Measurements from ENCODE around the gene FAM20A.

The FAM20A gene

DNA sequence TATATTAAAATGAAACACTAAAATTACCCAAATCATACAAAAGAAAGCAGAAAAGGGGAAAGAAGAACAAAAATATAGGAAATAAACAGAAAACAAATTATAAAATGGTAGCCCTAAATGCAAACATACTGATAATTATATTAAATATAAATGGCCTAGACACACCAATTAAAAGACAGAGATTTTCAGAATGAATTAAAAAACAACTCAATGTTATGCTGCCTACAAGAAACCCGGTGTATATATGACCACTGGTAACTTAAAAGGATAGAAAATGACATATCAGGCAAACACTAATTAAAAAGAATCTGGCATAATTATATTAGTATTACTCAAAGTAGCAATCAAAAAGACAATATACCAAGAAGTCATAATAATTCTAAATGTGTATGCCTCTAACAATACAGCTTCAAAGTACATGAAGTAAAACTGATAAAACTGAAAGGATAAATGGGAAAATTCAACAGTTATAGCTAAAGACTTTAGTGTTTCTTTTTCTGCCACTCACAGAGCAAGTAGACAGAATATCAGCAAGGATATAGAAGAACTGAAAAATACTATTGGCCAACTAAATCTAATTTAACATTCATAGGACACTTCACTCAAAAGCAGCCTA is 7.5 kb upstream of the FAM20A start:
- DNase-seq = no peak

DNA sequence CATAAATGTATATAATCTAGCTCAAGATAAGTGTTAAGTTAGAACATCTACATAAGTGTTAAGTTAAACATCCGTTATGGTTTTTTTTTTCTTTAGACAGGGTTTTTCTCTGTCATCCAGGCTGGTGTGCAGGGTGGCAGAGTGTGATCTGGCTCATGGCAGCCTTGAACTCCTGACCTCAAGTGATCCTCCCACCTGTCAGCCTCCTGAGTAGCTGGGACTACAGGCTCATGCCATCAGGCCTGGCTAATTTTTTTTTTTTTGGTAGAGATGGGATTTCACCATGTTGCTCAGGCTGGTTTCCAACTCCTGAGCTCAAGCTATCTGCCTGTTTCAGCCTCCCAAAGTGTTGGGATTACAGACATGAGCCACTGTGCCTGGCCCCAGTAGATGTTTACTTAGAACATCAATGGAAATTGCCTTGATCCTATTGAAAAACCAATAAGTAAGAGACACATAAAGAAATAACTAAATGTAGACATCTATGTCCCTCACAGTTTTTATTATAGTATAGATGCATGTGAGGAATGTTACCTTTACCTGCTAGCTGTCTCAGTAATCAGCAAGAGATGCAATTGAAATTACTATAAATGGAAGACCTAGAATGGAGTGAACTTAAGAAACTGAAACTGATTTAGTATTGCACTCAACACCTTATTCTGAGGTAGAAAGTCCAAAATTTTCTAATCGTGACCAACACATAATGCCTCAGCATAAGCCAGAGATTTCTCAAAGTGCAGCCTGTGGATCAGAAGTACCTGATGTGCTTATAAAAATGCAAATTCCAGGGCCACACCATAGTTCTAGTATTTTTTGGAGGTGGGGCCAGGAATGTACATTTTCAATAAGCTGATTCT is 5.5 kb upstream of the FAM20A start:
- no peak for DNase-seq

DNA sequence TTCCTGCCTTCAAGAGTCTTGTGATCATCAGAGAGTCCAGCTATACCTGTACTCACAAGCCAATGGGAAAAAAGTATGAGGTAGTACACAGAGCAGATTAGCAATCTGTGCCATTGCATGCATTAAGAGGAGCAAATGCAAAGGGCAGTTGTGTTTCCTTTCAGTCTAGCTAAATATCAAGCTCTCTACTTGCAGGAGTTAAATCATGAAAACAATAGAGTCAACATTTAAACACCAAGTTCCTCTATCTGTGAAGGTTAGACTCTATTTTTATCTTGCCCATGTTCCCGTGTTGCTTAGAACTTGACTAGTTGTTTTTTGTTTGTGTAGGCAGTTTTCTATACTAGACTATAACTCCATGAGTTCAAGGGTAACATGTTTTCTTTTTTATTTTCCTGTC is 4.7 kb upstream of the FAM20A start:
- DNase-seq = no peak

DNA sequence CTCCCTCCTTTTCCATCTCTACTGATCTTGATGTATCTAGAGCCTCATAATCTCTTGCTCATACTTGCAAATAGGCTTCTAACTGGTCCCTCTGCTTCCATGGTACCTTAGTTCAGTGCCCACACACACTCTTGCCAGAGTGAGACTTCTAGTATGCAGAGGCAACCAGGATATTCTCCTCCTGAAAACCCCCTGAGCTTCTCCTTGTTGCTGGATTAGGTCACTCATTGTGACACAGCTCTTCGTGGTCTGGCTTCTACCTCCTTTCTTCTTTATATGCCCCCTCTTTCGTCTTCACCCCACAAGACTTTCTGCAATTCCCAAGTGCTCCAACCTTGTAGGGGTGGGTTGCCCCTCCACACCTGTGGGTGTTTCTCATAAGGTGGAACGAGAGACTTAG is 2.5 kb upstream of the FAM20A start:
- DNase-seq = no peak

DNA sequence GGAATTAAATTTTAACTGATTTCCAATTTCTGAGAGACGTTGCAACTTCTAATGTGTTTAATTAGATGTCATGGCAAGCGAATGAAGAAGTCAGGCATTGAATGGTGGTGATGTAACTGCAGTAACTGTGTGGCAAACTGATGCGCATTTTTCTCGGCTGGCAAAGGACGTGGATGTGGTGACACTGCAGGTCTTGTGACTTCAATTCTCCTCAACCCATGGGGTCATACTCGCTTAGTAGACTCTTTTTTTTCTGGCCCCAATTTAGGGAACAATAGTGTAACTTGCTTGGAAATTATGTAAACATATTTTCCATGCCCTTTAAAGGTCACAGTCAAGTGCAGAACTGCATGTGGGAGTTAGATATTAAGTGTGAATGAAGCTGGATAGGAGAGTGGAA is 1.9 kb upstream of the FAM20A start:
- no peak for DNase-seq

DNA sequence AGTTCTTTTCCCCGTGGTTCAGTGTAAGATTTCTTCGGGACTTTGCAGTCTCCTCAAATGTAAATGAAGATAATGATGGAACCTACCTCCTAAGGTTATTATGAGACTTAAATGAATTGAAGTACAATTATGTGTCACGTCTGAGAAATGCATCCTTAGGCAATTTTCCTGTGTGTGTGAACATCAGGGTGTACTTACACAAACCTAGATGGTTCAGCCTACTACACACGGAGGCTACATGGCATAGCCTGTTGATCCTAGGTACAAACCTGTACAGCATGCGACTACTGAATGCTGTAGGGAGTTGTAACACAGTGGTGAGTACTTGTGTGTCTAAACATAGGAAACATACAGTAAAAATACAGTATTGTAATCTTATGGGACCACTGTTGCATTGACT is 1.1 kb upstream of the FAM20A start:
- no peak for DNase-seq

DNA sequence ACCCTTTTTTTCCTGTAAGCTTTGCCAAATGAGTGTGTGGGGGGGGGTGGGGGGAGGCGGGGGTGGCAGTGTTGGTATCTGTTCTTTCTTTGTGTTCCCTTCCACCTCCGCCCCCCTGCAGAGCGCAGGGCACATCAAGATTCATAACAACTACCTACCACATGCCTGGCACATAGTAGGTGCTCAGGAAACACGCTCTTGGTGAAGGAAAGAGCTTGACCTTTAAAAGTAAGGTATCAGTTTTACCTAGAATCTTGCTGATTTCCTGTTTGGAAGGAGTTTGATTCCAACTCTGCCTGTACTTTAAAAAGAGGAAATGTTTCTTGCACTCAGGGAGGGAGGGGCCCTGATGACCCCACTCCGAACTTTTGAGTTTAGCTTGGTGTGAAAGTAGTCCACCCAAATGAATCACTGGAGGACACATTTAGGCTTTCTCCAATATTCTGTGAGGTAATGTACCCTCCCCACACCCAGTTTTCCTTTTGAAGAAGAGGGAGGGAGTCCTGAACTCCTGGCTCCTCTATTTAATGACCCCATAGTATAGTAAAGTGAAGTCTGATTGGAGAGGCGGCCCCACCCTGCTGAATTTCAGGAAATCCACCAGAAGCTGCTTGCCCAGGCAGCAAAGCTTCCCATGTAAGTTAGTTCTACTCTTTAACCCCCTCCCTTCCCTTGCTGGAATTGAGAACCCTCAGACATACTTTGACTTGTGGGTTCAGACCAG is 560 bp upstream of the FAM20A start:
- no peak for DNase-seq

DNA sequence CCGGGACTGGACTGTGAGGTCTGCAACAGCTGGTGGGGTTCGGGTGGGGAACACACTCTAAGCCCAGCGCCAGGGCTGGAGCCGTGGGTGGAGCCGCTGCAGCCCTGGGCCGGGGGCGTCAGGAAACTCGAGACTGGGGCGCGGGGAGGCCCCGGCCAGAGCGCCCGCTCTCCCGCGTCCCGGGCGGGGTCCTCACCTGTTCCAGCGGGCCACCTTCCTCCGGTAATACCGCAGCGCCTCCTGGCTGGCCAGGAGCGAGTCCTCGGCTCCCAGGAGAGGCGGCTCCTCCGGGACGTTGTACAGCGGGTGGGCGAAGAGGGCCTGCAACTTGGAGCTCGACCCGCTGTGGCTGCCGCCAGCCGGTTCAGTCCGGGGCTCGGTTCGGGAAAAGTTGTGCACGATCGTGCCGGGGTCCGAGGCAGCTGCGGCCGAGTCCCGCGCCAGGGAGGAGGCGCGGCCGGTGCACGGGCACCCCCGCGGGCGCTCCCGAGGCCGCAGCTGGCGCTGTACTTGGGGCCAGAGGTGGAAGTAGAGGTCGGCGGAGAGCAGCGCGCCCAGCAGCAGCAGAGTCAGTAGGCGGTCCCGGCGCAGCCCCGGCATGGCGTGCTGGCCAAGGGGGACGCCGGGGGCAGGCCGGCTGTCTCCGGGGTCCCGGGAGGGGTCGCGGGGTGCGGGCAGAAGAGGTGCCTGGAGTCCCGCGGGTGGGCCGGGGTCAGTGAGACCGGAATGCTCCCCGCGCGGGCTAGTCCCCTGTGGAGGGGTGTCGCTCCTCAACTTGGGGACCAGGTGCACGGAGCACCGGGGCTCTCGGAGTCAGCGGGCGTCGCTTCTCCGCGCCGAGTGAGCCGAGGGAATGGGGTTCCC is 868 bp downstream of the FAM20A start:
- no peak for DNase-seq

DNA sequence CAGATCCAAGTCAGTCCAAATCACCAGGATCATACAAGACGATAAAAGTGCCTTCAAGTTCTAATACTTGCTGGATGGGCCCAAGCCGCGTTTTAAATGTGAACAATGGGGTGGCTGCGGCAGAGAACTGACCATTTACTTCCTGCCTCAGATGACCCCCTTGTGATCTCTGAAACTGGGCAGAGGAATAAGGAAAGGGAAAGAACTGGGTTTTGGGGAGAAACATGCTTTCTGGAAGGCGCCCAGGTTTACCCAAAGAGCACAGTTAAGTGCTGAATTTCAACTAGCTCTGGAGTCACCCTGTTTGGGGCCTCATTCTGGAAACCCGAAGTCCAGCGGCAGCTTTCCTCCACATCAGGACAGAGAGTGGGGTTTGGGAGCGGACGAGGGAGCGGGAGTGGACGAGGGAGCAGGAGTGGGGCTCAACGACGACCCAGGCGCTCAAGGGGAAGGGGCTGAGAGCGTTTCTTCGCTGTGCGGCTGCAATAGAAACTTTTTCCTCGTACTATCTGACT is 1.6 kb downstream of the FAM20A start:
- DNase-seq = no peak

DNA sequence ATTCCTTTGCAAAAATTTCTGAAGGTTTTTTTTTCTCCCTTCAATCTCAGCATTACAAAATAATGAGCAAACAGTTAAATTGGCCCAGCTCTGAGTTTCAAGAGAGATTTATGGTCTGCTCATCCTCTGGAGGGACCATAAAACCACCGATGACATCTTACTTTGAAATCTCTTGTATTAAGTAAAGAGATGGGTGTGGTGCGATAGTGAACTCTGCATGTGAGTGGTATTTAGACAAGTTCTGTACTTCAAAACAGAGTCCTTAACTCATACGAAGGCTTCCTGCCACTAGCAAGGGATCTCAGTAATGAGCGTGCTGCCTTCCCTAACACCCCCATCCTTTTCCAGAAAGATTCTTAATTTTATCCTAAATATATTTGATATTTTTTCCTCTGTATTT is 2.1 kb downstream of the FAM20A start:
- no peak for DNase-seq

DNA sequence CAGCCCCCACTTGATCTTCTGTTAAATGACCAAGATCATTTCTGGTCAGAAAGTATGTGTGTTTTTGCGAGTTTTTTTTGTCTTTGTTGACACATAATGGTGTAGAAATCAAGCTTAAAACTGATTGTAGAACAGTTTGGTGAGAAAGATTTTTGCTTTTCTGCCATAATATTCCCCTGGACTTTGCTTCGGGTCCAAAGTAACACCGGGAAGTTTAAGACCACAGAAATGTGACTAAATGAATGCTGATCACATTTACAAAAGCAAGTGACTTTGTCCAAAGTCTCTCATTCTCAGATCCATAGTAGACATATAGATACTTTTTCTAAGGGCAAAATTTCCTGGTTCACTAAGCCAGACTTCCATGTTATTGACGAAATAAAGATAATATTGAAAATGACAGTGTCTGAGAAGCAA is 2.6 kb downstream of the FAM20A start:
- no peak for DNase-seq

DNA sequence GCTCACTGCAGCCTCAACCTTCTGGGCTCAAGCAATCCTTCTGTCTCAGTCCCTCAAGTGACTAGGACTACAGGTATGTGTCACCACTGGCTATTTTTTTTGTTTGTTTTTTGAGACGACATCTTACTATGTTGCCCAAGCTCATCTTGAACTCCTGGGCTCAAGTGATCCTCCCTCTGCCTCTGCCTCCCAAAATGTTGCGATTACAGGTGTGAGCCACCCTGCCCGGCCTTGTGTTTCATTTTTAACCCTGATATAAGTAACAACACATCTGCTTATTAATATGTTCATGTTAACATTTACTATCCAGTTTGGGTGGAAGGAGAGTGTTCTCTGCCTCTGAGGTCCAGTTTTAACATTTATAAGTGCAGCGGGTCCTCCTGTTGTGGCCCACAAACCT is 3.1 kb downstream of the FAM20A start:
- DNase-seq = no peak

DNA sequence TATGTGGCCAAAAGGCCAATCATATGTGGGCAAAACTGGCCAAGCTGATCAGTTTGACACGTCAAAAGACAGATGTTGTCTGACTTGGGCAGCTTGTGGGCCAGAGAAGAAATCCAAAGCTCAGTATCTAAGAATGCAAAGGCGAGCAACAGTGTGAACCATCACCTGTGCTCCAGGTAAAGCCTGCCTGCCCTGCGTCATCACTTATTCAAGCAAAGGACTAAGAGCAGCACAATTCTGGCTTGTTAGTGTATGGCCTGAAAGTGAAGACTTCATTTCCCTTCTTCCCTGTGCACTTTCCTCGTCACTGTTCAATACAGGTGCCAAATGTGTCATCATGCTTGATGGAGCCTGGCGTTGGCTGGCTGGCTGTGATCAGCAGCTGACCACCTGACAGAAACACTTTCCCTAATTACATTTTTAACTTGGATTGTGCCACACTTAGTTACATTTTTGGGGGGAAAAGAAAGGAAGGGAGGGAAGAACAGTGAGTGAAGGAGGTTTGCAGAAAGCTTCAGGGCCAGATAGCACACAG is 4.7 kb downstream of the FAM20A start:
- no peak for DNase-seq

DNA sequence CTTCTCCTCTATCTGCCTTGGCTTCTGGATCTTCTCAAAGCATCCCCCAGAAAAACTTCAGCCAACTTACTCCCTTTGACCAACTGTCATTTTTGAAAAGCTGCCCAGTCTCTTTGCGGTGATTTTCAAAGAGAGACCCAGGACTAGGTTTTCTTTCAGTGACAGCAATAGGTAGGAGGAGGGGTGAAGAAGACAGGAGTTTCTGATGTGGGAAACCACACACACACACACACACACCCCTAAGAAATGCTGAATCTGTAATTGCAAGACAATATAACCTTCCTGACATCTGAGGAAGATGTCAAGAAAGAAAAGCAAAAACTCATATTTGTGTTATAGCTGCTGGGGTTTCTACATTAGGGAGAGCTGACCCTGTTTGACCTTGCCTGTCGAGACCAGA is 5.2 kb downstream of the FAM20A start:
- DNase-seq = no peak

DNA sequence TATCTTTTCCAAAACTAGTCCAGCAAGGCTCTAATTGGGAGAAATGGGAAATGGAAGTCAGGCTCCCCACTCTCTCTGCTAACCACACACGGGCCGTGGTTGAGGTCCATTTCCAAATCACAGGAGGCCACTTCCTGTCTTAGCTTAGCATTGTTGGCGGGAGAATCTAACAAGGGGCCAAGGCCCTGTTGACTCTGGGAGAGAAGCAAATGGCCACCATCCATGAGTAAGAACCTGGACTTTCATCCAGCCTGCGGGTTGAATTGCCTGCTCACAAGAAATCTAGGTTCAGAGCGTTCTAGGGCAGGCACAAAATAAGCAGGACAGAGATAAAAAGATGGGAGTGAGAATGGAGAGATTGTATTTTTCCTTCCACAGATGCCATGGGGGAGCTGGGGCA is 5.7 kb downstream of the FAM20A start:
- no peak for DNase-seq

DNA sequence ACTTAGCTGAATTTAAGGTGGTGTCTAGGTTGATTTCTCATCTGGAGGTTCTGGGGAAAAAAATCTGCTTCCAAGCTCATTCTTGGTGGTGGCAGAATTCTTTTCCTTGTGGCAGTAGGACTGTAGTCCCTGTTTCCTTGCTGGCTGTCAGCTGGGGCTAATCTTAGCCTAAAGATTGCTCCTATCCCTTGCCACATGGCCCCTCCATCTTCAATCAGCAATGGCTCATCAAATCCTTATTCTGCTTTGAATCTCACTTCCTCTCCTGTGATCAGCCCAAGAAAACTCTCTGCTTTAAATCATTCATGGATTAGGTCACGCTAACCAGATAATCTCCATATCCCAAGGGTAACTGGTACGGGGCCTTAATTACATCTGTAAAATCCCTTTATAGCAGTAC is 6.6 kb downstream of the FAM20A start:
- no peak for DNase-seq

DNA sequence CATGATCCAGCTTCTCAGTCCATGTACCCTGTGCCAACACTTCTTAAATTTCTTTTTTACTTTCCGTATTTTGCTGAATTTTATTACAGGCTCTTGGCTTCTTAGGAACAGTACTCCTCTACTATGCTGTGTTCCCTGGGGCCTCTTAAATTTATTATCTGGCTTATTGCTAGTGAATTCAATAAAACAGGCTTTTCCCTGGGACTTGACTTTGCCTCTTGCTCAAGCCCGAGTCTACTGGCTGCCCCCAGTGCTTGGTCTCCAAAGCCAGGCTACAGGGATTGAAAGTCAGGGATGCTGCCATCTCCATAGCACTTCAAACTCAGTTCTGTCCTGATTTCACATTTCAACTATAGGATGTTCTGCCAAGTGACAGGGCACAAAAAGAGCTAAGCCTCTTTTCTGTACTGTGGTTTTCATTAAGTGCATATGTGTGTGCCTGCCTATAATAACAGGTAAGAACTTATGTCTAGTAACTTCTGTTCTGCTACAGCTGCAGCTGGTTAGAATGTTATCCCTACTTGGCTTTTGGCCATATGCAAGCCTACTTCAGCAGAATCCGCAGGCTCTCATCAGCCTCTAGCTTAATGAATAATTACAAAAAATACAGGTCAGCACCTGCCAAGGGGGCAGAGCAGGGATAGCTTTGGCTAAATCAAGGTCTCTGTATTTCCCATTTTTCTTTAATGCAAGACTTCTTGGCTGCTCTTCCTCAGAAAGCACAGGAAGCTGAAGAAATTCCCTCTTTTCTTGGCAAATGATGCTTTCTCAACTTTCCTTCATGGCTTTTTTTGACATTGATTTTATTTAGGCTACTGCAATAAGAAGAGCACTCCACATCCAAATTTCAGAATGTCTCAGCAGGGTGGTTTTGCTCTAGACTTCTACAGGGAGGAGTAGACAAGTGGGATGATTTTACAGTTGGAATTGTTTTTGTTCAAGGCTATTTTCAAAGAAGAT is 8.2 kb downstream of the FAM20A start:
- DNase-seq = no peak

DNA sequence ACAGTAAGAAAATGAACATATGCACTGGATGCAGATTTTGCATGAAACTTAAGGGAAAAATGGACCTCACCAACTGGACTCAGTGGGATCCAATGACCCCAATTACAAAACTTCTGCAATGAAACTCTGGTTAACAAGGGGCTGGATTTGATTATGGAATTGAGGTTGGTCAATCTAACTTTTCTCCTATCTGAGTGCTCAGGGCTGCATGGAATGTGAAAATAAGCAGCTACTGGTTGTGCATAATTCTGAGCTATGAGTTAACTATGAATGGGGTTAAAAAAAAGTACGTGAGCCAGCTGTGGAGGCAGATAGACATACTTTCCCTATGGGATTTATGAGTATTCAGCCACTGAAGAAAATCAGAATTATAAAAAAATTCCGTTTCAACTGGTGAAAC is 9.2 kb downstream of the FAM20A start:
- DNase-seq = no peak

DNA sequence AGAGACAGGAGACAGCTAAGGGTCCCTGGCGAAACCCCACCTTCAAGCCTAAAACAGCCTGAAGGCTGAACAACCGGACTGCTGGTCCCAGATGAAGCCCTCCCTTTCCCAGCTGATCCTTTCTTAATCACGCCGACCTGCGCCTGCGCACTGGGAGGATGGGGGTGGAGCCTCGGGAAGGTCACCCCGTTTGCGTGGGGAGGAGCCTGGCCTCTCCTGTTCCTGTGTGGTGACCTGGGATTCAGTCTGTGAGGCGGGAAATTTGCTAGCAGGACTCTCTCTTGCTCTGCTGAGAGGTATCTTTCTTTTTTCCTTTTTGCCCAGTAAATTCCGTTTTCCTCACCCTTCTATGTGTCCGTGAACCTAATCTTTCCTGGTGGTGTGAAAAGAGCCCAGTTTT is 9.6 kb downstream of the FAM20A start:
- DNase-seq = no peak

DNA sequence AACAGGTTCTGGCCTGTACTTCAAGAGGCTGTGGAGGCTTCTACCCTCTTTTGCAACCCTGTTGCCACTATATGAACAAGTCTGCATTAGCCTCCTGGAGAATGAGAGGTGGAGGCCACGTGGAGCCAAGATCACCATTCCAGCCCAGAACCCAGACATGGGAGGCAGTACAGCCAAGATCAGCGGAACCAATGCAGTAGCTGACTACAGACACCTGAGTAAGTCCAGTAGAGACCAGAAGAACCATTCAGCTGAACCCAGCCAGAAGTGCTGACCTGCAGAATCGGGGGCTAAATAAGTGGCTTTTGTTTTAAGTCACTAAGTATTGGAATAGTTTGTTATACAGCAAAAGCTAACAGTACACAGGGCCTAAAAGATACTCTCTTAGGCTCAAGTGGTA is 12.1 kb downstream of the FAM20A start:
- DNase-seq = no peak

DNA sequence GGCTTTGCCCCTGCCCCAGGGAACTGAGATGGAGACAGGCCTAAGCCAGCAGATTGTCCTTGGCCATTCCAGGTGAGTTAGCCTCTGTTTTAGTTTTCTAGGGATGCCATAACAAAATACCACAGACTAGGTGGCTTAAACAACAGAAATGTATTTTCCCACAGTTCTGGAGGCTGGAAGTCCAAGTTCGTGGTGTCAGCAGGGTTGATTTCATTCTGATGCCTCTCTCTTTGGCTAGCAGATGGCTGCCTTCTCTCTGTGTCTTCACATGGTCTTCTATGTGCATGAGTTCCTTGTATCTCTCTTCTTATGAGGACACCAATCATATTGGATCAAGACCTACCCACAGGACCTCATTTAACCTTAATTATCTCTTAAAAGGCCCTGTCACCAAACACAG is 12.8 kb downstream of the FAM20A start:
- no peak for DNase-seq
